ENCODE measurements around the gene NR3C1. TPM values are rescaled to one million over a fixed set of nuclear protein-coding genes. Genes with fewer than 3 reads are reported as not detected.

NR3C1 gene
- total RNA-seq, 1 donor from 2014 or later, result 0.17 TPM

- Histone ChIP-seq H2AFZ (replicated peaks) (no peak overlapping the region), H3K4me3 (no peak overlapping the region), H3K27ac (no peak overlapping the region), H3F3A (ENCODE audit: low read depth) (peaks cover 15% of the 10 kb centered on the region), H3K79me2 (ENCODE audit: low read depth) (no peaks in the 10 kb centered on the region), H3K4me1 (peaks cover 30% of the 10 kb centered on the region), H3K9me3 (ENCODE audit: low read depth) (no peaks in the 10 kb centered on the region), H3K9ac (no peak overlapping the region), H4K20me1 (ENCODE audit: low read depth) (peaks cover 8% of the 10 kb centered on the region), H3K36me3 (no peaks in the 10 kb centered on the region), H3K27me3 (peaks cover 43% of the 10 kb centered on the region), H3K4me2 (peak overlapping the region; percentile 3)
- Mint-ChIP-seq H3K27ac (no peak overlapping the region), H3K36me3 (peaks cover 6% of the 10 kb centered on the region), H3K27me3 (ENCODE audit: insufficient read depth, low read depth) (peaks cover 22% of the 10 kb centered on the region), H3K9me3 (no peaks in the 10 kb centered on the region), H3K4me3 (no peak overlapping the region), H3K4me1 (peaks cover 15% of the 10 kb centered on the region)
- no peak for TF ChIP-seq CTCF (IDR thresholded peaks at IDR 0.05)
- no peak for DNase-seq (ENCODE audit: low spot score)
Observed at GRCh38 chr5:143398053-143398355, 5.5 kb downstream of the NR3C1 start.

GRCh38 chr5:143397302-143398052 is 6.0 kb downstream of the NR3C1 start:
- H3K27ac ChIP-seq, result no peak overlapping the region
- H3K9me3 ChIP-seq (ENCODE audit: low read depth), result no peaks in the 10 kb centered on the region
- no peak overlapping the region for H3K9ac ChIP-seq
- H3K36me3 ChIP-seq, result no peaks in the 10 kb centered on the region
- DNase-seq (ENCODE audit: low spot score), result no peak
- Mint-ChIP-seq H3K27ac (no peak overlapping the region), H3K9me3 (no peaks in the 10 kb centered on the region), H3K36me3 (peaks cover 6% of the 10 kb centered on the region), H3K4me3 (no peak overlapping the region), H3K4me1 (peaks cover 15% of the 10 kb centered on the region), H3K27me3 (ENCODE audit: insufficient read depth, low read depth) (peaks cover 22% of the 10 kb centered on the region)
- H3K4me2 ChIP-seq, result peak overlapping the region; percentile 3
- peaks cover 8% of the 10 kb centered on the region for H4K20me1 ChIP-seq (ENCODE audit: low read depth)
- no peaks in the 10 kb centered on the region for H3K79me2 ChIP-seq (ENCODE audit: low read depth)
- no peak overlapping the region for H2AFZ ChIP-seq (replicated peaks)
- H3K4me1 ChIP-seq, result peaks cover 29% of the 10 kb centered on the region
- no peak overlapping the region for H3K4me3 ChIP-seq
- no peak for TF ChIP-seq EZH2 (IDR thresholded peaks at IDR 0.05)
- peaks cover 38% of the 10 kb centered on the region for H3K27me3 ChIP-seq
- peaks cover 15% of the 10 kb centered on the region for H3F3A ChIP-seq (ENCODE audit: low read depth)

- Histone ChIP-seq H3K9me3 (ENCODE audit: low read depth) (no peaks in the 10 kb centered on the region), H3K4me3 (no peak overlapping the region), H3K27ac (no peak overlapping the region), H2AFZ (replicated peaks) (no peak overlapping the region), H4K20me1 (ENCODE audit: low read depth) (no peaks in the 10 kb centered on the region), H3K4me1 (peaks cover 25% of the 10 kb centered on the region), H3K9ac (no peak overlapping the region), H3K27me3 (peaks cover 28% of the 10 kb centered on the region), H3F3A (ENCODE audit: low read depth) (peaks cover 13% of the 10 kb centered on the region), H3K36me3 (no peaks in the 10 kb centered on the region), H3K4me2 (no peak overlapping the region), H3K79me2 (ENCODE audit: low read depth) (no peaks in the 10 kb centered on the region)
- no peak for DNase-seq (ENCODE audit: low spot score)
- H3K27me3 Mint-ChIP-seq (ENCODE audit: insufficient read depth, low read depth), result peaks cover 13% of the 10 kb centered on the region
- H3K4me3 Mint-ChIP-seq, result no peak overlapping the region
- H3K27ac Mint-ChIP-seq, result no peak overlapping the region
- TF ChIP-seq EZH2phosphoT487 (IDR thresholded peaks at IDR 0.05), result no peak
- TF ChIP-seq CTCF (IDR thresholded peaks at IDR 0.05), result no peak
- no peak for TF ChIP-seq EZH2 (IDR thresholded peaks at IDR 0.05)
- H3K9me3 Mint-ChIP-seq, result no peaks in the 10 kb centered on the region
- H3K36me3 Mint-ChIP-seq, result peaks cover 6% of the 10 kb centered on the region
- peaks cover 10% of the 10 kb centered on the region for H3K4me1 Mint-ChIP-seq
Observed at GRCh38 chr5:143396353-143396940, 7.0 kb downstream of the NR3C1 start.

Data from neural progenitor cell (in vitro differentiated cells).